Measurements from ENCODE around the gene TTLL13. TPM values are rescaled to one million over a fixed set of nuclear protein-coding genes. Genes with fewer than 3 reads are reported as not detected.

Gene TTLL13
- total RNA-seq, 1 donor from 2014 or later, result not detected

DNA sequence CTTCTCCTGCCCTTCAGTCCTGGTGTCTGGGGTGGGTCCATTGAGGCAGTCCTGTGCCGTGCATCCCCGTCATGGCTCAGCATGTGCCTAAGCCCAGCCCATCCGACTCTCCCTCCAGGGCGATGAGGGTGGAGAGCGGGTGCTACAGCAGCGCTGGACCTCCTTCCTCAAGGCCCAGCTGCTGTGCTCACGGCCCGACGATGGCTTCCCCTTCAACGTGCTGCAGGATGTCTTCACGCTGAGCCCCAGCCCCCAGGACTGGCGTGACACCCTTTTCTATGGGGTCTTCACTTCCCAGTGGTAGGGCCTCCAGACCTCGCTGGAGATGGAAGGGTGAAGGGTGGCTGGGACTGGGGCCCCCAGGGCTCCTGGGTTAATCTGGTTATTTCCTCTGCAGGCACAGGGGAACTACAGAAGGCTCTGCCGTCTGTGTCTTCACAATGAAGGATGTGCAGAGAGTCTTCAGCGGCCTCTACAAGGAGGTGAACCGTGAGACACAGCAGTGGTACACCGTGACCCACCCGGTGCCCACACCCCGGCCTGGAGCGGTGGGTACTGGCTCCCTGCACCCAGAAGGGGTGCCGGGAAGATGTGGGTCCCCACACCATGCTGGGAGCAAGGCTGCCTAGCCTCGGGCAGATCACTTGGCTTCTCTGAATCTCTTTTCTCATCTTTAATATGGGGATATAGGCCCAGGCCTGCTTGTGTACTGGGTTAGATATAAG lies 25.8 kb upstream of the TTLL13 start:
- no peak overlapping the region for H3K4me3 Mint-ChIP-seq (ENCODE audit: unreplicated experiment)
- peaks cover 10% of the 10 kb centered on the region for H3K4me1 Mint-ChIP-seq (ENCODE audit: low read depth)
- no peaks in the 10 kb centered on the region for H3K9me3 Mint-ChIP-seq (ENCODE audit: low read depth)
- H3K27me3 Mint-ChIP-seq (ENCODE audit: low read depth), result no peaks in the 10 kb centered on the region
- peaks cover 2% of the 10 kb centered on the region for H3K36me3 Mint-ChIP-seq (ENCODE audit: low read depth)
- no peak for DNase-seq (ENCODE audit: low spot score)
- TF ChIP-seq, protein P1, sequence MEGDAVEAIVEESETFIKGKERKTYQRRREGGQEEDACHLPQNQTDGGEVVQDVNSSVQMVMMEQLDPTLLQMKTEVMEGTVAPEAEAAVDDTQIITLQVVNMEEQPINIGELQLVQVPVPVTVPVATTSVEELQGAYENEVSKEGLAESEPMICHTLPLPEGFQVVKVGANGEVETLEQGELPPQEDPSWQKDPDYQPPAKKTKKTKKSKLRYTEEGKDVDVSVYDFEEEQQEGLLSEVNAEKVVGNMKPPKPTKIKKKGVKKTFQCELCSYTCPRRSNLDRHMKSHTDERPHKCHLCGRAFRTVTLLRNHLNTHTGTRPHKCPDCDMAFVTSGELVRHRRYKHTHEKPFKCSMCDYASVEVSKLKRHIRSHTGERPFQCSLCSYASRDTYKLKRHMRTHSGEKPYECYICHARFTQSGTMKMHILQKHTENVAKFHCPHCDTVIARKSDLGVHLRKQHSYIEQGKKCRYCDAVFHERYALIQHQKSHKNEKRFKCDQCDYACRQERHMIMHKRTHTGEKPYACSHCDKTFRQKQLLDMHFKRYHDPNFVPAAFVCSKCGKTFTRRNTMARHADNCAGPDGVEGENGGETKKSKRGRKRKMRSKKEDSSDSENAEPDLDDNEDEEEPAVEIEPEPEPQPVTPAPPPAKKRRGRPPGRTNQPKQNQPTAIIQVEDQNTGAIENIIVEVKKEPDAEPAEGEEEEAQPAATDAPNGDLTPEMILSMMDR (IDR thresholded peaks at IDR 0.05), result no peak
- H3K27ac Mint-ChIP-seq (ENCODE audit: unreplicated experiment), result no peak overlapping the region

DNA sequence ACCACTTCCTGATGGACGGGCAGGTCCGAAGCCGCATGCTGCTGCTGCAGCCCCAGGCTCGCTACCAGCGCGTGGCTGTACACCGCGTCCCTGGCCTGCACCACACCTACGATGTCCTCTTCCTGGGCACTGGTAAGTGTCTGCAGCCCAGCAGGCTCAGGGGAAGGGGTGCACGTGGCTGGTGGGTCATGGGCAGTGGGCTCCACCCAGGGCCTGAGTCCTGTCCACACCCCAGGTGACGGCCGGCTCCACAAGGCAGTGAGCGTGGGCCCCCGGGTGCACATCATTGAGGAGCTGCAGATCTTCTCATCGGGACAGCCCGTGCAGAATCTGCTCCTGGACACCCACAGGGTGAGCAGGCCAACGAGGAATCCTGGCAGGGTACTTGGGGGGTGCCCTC lies 24.3 kb upstream of the TTLL13 start:
- Mint-ChIP-seq H3K4me1 (ENCODE audit: low read depth) (peaks cover 10% of the 10 kb centered on the region), H3K9me3 (ENCODE audit: low read depth) (no peaks in the 10 kb centered on the region), H3K4me3 (ENCODE audit: unreplicated experiment) (no peak overlapping the region), H3K27me3 (ENCODE audit: low read depth) (no peaks in the 10 kb centered on the region), H3K36me3 (ENCODE audit: low read depth) (peaks cover 8% of the 10 kb centered on the region), H3K27ac (ENCODE audit: unreplicated experiment) (no peak overlapping the region)
- TF ChIP-seq, protein P1 (IDR thresholded peaks at IDR 0.05), result no peak
- DNase-seq (ENCODE audit: low spot score), result no peak

DNA sequence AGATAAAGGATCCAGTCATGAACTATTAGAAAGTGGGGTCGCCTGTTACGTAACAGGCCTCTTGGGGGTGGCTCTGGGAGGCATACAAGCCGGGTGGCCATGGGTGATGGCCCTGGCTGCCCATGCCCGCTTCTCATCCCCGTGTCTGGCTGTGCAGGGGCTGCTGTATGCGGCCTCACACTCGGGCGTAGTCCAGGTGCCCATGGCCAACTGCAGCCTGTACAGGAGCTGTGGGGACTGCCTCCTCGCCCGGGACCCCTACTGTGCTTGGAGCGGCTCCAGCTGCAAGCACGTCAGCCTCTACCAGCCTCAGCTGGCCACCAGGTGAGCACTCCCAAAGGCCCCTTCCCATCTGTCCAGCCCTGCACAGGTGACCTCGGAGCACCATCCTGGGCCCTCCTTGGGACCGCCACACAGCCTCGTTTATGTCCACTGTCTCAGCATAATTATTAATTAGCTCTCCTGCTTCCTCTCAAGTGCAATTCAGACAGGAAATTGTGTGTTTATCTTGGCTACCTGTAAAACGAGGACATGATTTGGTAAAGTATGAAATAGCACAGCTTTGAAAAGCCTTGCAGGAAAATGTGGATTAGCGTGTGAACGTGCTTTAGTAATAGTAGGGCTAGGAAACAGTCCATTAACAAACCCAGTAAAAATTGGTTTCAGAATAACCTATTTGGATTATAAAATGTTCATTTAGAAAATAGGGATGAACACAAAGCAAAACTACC lies 23.7 kb upstream of the TTLL13 start:
- peaks cover 10% of the 10 kb centered on the region for H3K4me1 Mint-ChIP-seq (ENCODE audit: low read depth)
- no peak for DNase-seq (ENCODE audit: low spot score)
- H3K4me3 Mint-ChIP-seq (ENCODE audit: unreplicated experiment), result no peak overlapping the region
- H3K27ac Mint-ChIP-seq (ENCODE audit: unreplicated experiment), result no peak overlapping the region
- TF ChIP-seq, protein P1 (IDR thresholded peaks at IDR 0.05), result no peak
- H3K27me3 Mint-ChIP-seq (ENCODE audit: low read depth), result no peaks in the 10 kb centered on the region
- H3K9me3 Mint-ChIP-seq (ENCODE audit: low read depth), result no peaks in the 10 kb centered on the region
- peaks cover 8% of the 10 kb centered on the region for H3K36me3 Mint-ChIP-seq (ENCODE audit: low read depth)

DNA sequence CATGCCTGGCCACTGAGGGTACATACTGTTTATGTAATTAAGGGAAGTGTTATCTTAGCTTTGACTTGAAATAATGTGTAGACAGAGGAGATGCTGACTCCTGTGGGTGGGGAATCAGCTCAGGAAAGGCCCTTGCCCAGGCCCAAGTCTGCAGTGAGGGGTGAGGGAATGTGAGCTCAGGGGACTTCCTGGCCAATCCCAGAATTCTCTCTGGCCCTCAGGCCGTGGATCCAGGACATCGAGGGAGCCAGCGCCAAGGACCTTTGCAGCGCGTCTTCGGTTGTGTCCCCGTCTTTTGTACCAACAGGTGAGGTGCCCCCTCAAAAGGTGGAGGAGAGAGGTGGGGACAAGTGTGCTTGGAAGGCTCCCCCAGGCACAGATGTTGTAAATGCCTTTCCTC lies 22.0 kb upstream of the TTLL13 start:
- Mint-ChIP-seq H3K36me3 (ENCODE audit: low read depth) (peaks cover 11% of the 10 kb centered on the region), H3K4me3 (ENCODE audit: unreplicated experiment) (no peak overlapping the region)
- TF ChIP-seq, protein P1 (IDR thresholded peaks at IDR 0.05), result no peak

DNA sequence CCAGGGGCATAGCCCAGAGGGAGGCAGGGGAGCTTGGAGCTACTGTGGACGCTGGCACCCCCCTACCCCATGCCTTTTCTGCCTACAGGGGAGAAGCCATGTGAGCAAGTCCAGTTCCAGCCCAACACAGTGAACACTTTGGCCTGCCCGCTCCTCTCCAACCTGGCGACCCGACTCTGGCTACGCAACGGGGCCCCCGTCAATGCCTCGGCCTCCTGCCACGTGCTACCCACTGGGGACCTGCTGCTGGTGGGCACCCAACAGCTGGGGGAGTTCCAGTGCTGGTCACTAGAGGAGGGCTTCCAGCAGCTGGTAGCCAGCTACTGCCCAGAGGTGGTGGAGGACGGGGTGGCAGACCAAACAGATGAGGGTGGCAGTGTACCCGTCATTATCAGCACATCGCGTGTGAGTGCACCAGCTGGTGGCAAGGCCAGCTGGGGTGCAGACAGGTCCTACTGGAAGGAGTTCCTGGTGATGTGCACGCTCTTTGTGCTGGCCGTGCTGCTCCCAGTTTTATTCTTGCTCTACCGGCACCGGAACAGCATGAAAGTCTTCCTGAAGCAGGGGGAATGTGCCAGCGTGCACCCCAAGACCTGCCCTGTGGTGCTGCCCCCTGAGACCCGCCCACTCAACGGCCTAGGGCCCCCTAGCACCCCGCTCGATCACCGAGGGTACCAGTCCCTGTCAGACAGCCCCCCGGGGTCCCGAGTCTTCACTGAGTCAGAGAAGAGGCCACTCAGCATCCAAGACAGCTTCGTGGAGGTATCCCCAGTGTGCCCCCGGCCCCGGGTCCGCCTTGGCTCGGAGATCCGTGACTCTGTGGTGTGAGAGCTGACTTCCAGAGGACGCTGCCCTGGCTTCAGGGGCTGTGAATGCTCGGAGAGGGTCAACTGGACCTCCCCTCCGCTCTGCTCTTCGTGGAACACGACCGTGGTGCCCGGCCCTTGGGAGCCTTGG lies 21.3 kb upstream of the TTLL13 start:
- no peak overlapping the region for H3K27ac Mint-ChIP-seq (ENCODE audit: unreplicated experiment)
- H3K36me3 Mint-ChIP-seq (ENCODE audit: low read depth), result peaks cover 11% of the 10 kb centered on the region

More for the DNA sequence above, 22.0 kb upstream of the TTLL13 start:
- no peak for DNase-seq (ENCODE audit: low spot score)
- no peaks in the 10 kb centered on the region for H3K9me3 Mint-ChIP-seq (ENCODE audit: low read depth)
- no peak overlapping the region for H3K27ac Mint-ChIP-seq (ENCODE audit: unreplicated experiment)
- peaks cover 8% of the 10 kb centered on the region for H3K4me1 Mint-ChIP-seq (ENCODE audit: low read depth)
- no peaks in the 10 kb centered on the region for H3K27me3 Mint-ChIP-seq (ENCODE audit: low read depth)

More for the DNA sequence above, 21.3 kb upstream of the TTLL13 start:
- Mint-ChIP-seq H3K9me3 (ENCODE audit: low read depth) (no peaks in the 10 kb centered on the region), H3K4me3 (ENCODE audit: unreplicated experiment) (no peak overlapping the region), H3K27me3 (ENCODE audit: low read depth) (no peaks in the 10 kb centered on the region), H3K4me1 (ENCODE audit: low read depth) (peaks cover 16% of the 10 kb centered on the region)
- TF ChIP-seq, protein P1 (IDR thresholded peaks at IDR 0.05), result no peak
- DNase-seq (ENCODE audit: low spot score), result no peak

All from chondrocyte (in vitro differentiated cells).